ENCODE data around the gene ULBP1.
A peak's percentile ranks its signal among the peaks of the same experiment; 100 is the strongest.

DNA sequence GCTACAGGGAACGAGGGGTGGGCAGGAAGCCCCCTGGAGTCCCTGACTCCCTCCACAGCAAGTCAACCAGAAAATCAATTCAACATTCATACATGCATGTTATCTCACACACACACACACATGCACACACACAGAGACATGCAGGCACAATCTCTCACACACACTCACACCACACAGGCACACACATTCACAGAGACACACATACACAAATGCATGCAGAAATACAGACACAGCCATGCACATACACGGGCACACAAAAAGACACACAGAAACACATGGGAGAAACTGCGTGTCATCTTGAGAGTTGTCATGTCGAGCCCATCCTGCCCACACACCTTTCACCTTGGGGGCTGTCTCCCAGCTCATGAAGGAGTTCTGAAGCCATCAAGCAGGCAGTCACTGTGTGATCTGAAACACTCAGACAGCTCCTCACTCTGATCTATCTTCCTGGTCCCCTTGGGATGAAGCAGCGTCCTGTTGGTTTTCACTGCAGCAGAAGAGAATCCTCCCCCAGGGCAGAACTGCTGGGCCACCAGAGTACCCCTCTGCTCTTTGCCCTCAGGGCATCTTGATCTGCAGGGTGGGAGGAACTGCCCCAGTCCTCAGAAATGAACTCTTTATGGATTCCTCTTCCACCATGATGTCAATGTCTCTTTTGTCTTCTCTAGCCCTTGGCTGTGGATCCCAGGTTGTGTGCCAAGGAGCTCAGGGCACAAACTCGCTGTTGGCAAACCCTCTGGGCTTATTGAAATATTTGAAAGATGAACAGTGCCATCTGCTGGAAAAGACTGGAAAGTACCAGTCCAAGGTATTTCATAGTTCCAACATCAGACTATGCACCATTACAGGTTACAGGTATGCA, 52.8 kb downstream of the ULBP1 start:
- TF ChIP-seq CTCF (IDR thresholded peaks at IDR 0.05) (peak; percentile 61 to 64 (median 62)), POLR2A (IDR thresholded peaks at IDR 0.05) (no peak)

Data from testis (tissue), 2 donors.